Peyer's patch (tissue), 4 donors: ENCODE results near the gene FBXO21. TPM values are rescaled to one million over a fixed set of nuclear protein-coding genes. Genes with fewer than 3 reads are reported as not detected.
"Not testable (repeated sequence)": the region's sequence is repeated elsewhere in the genome, so short reads cannot be mapped to it uniquely, and the experiment has no call there.

Experiments
- DNase-seq, 3 donors: peaks; one replicate each; pipeline ENCODE4 v3.0.0-alpha.2; 2017 to 2019
- H3K27ac ChIP-seq, 4 donors: fragments of 200-600 bp; sonication (generic); one replicate each; pipeline ENCODE4 v1.5.1; 2016 to 2019
- H3K27me3 ChIP-seq, 2 donors: fragments of 200-600 bp; sonication (generic); one replicate each; pipeline ENCODE4 v1.5.1; 2019
- H3K36me3 ChIP-seq, 3 donors: fragments of 200-600 bp; sonication (generic); one replicate each; pipeline ENCODE4 v1.5.1; 2016 to 2019
- H3K4me1 ChIP-seq, 4 donors: fragments of 200-600 bp; sonication (generic); one replicate each; pipeline ENCODE4 v1.5.1; 2016 to 2019
- H3K4me3 ChIP-seq, 4 donors: fragments of 200-600 bp; sonication (generic); 1 replicate in 3 of 4; 2 replicates in 1 of 4; pipeline ENCODE4 v1.5.1; 2016 to 2019; ENCODE audit warnings: mild to moderate bottlenecking in 1 of 4
- H3K9me3 ChIP-seq, 4 donors: fragments of 200-600 bp; sonication (generic); one replicate each; pipeline ENCODE4 v1.5.1; 2016 to 2019; ENCODE audit warnings: mild to moderate bottlenecking in 1 of 4
- CTCF ChIP-seq, 6 experiments: fragments of 450-650 bp in 4 of 6; fragments of 200-600 bp in 2 of 6; sonication (generic) in 1 of 6; IDR thresholded peaks; one replicate each; pipeline ENCODE4 v1.5.1; 2017 to 2019; ENCODE audit warnings: antibody characterized with exemption in 6 of 6, mild to moderate bottlenecking in 3 of 6, moderate library complexity in 1 of 6
- POLR2A ChIP-seq, 2 donors: fragments of 450-650 bp; IDR thresholded peaks; one replicate each; pipeline ENCODE4 v1.5.1; 2017; ENCODE audit warnings: antibody characterized with exemption in 2 of 2, mild to moderate bottlenecking in 2 of 2, moderate library complexity in 2 of 2
- total RNA-seq, 4 donors: library from RNA; depleted of rRNA; stranded (reverse); fragments of >200 nt; gene quantifications; one replicate each; pipeline ENCODE4 v1.1.0, GENCODE V29; 2016

The FBXO21 gene
- total RNA-seq, 4 donors from 2014 or later: 42.5 to 115 (median 68.8) TPM

- not testable (repeated sequence) for H3K9me3 ChIP-seq, H3K27me3 ChIP-seq, H3K27ac ChIP-seq, H3K36me3 ChIP-seq, H3K4me3 ChIP-seq, H3K4me1 ChIP-seq
- peak in 1 of 3 donors; percentile 32 for DNase-seq
These were observed 4.8 kb upstream of the FBXO21 start for GRCh38 chr12:117195027-117195426.

GRCh38 chr12:117193903-117194302 lies 3.6 kb upstream of the FBXO21 start:
- Histone ChIP-seq H3K27me3 (no peaks in the 10 kb centered on the region), H3K4me3 (no peak overlapping the region), H3K27ac (no peak overlapping the region), H3K4me1 (peaks cover 0 to 5% (median 2%) of the 10 kb centered on the region in 4 donors), H3K36me3 (no peaks in the 10 kb centered on the region), H3K9me3 (no peaks in the 10 kb centered on the region)
- DNase-seq: no peak
- no peak for TF ChIP-seq POLR2A (IDR thresholded peaks at IDR 0.05)
- TF ChIP-seq CTCF (IDR thresholded peaks at IDR 0.05): no peak

GRCh38 chr12:117192581-117192980 lies 2.3 kb upstream of the FBXO21 start:
- not testable (repeated sequence) for H3K4me1 ChIP-seq, H3K9me3 ChIP-seq, H3K4me3 ChIP-seq, H3K36me3 ChIP-seq, H3K27me3 ChIP-seq, H3K27ac ChIP-seq
- peak in 1 of 3 donors; percentile 37 for DNase-seq

GRCh38 chr12:117192057-117192456 lies 1.8 kb upstream of the FBXO21 start:
- no peaks in the 10 kb centered on the region for H3K9me3 ChIP-seq
- no peak overlapping the region for H3K27ac ChIP-seq
- TF ChIP-seq POLR2A (IDR thresholded peaks at IDR 0.05) (no peak), CTCF (IDR thresholded peaks at IDR 0.05) (no peak)
- no peaks in the 10 kb centered on the region for H3K36me3 ChIP-seq
- H3K4me3 ChIP-seq: no peak overlapping the region
- H3K4me1 ChIP-seq: peaks cover 0 to 9% (median 2%) of the 10 kb centered on the region in 4 donors
- DNase-seq: no peak
- H3K27me3 ChIP-seq: no peaks in the 10 kb centered on the region

- Histone ChIP-seq H3K4me1 (peaks cover 0 to 9% (median 2%) of the 10 kb centered on the region in 4 donors), H3K36me3 (peaks cover 0 to 16% (median 0%) of the 10 kb centered on the region in 3 donors), H3K27me3 (no peaks in the 10 kb centered on the region), H3K27ac (peak overlapping the region; percentile 71 to 89 (median 84)), H3K4me3 (peak overlapping the region; percentile 69 to 98 (median 87)), H3K9me3 (no peaks in the 10 kb centered on the region)
- TF ChIP-seq POLR2A (IDR thresholded peaks at IDR 0.05) (no peak), CTCF (IDR thresholded peaks at IDR 0.05) (no peak)
- peak; percentile 46 to 60 (median 52) for DNase-seq
These were observed 503 bp downstream of the FBXO21 start for GRCh38 chr12:117189725-117190209.

GRCh38 chr12:117188961-117189724 lies 1.1 kb downstream of the FBXO21 start:
- no peaks in the 10 kb centered on the region for H3K9me3 ChIP-seq
- peaks cover 0 to 22% (median 0%) of the 10 kb centered on the region in 3 donors for H3K36me3 ChIP-seq
- no peaks in the 10 kb centered on the region for H3K27me3 ChIP-seq
- peaks cover 0 to 9% (median 2%) of the 10 kb centered on the region in 4 donors for H3K4me1 ChIP-seq
- TF ChIP-seq POLR2A (IDR thresholded peaks at IDR 0.05) (no peak), CTCF (IDR thresholded peaks at IDR 0.05) (no peak)
- no peak for DNase-seq
- peak overlapping the region; percentile 69 to 98 (median 87) for H3K4me3 ChIP-seq
- H3K27ac ChIP-seq: peak overlapping the region; percentile 71 to 89 (median 84)
